Gastrocnemius medialis (tissue), 4 donors: ENCODE data around the gene HNRNPUL1. TPM values are rescaled to one million over a fixed set of nuclear protein-coding genes. Genes with fewer than 3 reads are reported as not detected.

ENCODE experiments used
- ATAC-seq, 2 donors: fragments of 150-250 bp; one replicate each; pipeline ENCODE4 v1.9.1; 2016
- DNase-seq, 2 donors: peaks; one replicate each; pipeline ENCODE4 v3.0.0-alpha.2; 2019
- H3K27ac ChIP-seq, 4 donors: fragments of 200-600 bp; sonication (generic); 1 replicate in 1 of 4; 2 replicates in 3 of 4; pipeline ENCODE4 v1.5.1; 2016 to 2018; ENCODE audit warnings: mild to moderate bottlenecking in 2 of 4, moderate library complexity in 1 of 4
- H3K27me3 ChIP-seq, 3 donors: fragments of 200-600 bp; sonication (generic) in 2 of 3; 1 replicate in 1 of 3; 2 replicates in 2 of 3; pipeline versions ENCODE4 v1.5.1 to v1.6.0; 2016 to 2019; ENCODE audit warnings: mild to moderate bottlenecking in 1 of 3, moderate library complexity in 1 of 3
- H3K36me3 ChIP-seq, 2 donors: fragments of 200-600 bp; sonication (generic) in 1 of 2; one replicate each; pipeline ENCODE4 v1.5.1; 2017 to 2018
- H3K4me1 ChIP-seq, 2 donors: fragments of 200-600 bp; sonication (generic) in 1 of 2; one replicate each; pipeline ENCODE4 v1.5.1; 2016 to 2017; ENCODE audit warnings: mild to moderate bottlenecking in 2 of 2
- H3K4me3 ChIP-seq, 4 donors: fragments of 200-600 bp; sonication (generic) in 3 of 4; 1 replicate in 1 of 4; 2 replicates in 3 of 4; pipeline ENCODE4 v1.5.1; 2016 to 2019; ENCODE audit warnings: mild to moderate bottlenecking in 2 of 4
- H3K9me3 ChIP-seq, 3 donors: fragments of 200-600 bp; sonication (generic) in 2 of 3; 1 replicate in 1 of 3; 2 replicates in 2 of 3; pipeline ENCODE4 v1.5.1; 2016 to 2019
- POLR2A ChIP-seq, 2 donors: fragments of 450-650 bp; IDR thresholded peaks; one replicate each; pipeline ENCODE4 v1.6.1; 2017; ENCODE audit warnings: antibody characterized with exemption in 2 of 2, mild to moderate bottlenecking in 2 of 2, moderate library complexity in 2 of 2
- in situ Hi-C, 4 donors: fragments of 200-750 bp; cut with MboI; loops; one replicate each; pipeline versions ENCODE4 v1.15.0 to v1.8.0; 2017; ENCODE audit warnings: low sequenced_read_pairs in 4 of 4
- intact Hi-C: fragments of 100-400 bp; cut with DNase I; formaldehyde crosslinking; loops from one replicate; pipeline ENCODE4 v1.15.1; 2023; ENCODE audit warnings: low total_unique reads
- total RNA-seq, 4 donors: library from RNA; depleted of rRNA; stranded (reverse); fragments of >200 nt; gene quantifications; one replicate each; pipeline versions ENCODE4 v1.1.0 to v1.2.3, GENCODE V29; 2016
- TF ChIP-seq, protein P1 (sequence below), 5 experiments: fragments of 450-650 bp in 3 of 5; fragments of 200-600 bp in 2 of 5; sonication (generic) in 2 of 5; IDR thresholded peaks in 4 of 5; conservative IDR thresholded peaks in 1 of 5; 1 replicate in 4 of 5; 2 replicates in 1 of 5; pipeline ENCODE4 v1.5.1; 2016 to 2019; ENCODE audit warnings: antibody characterized with exemption in 5 of 5, mild to moderate bottlenecking in 3 of 5, moderate library complexity in 3 of 5

The HNRNPUL1 gene
- total RNA-seq, 4 donors from 2014 or later = 49.5 to 101 (median 92.4) TPM

DNA sequence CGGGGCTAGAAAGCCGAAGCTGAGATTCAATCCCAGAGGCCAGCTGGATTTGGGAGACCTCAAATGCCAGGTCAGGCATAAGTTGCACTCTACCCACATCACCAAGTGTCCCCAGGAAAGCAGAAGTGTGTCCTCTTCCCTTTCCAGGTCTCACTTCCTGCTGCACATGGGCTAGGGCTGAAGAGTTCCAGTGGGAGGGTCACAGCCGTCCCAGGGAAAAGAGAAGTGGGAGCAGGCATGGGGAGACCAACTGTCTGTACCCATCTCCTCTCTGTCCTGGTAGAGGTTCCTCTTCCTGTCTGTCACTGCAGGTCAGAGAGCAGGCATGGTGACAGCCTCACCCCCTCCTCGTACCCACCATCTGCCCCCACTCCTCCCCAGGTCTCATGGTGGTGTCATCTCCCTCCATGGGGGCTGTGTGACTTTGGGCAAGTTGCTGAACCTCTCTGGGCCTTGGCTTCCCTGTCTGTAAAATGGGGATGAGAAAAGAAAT lies 30.4 kb upstream of the HNRNPUL1 start:
- in situ Hi-C loops = no loop called here
- Histone ChIP-seq H3K27me3 (peaks cover 0 to 5% (median 0%) of the 10 kb centered on the region in 3 donors), H3K4me1 (no peaks in the 10 kb centered on the region), H3K27ac (no peak overlapping the region), H3K9me3 (no peaks in the 10 kb centered on the region), H3K4me3 (no peak overlapping the region), H3K36me3 (no peaks in the 10 kb centered on the region)
- TF ChIP-seq, protein P1, sequence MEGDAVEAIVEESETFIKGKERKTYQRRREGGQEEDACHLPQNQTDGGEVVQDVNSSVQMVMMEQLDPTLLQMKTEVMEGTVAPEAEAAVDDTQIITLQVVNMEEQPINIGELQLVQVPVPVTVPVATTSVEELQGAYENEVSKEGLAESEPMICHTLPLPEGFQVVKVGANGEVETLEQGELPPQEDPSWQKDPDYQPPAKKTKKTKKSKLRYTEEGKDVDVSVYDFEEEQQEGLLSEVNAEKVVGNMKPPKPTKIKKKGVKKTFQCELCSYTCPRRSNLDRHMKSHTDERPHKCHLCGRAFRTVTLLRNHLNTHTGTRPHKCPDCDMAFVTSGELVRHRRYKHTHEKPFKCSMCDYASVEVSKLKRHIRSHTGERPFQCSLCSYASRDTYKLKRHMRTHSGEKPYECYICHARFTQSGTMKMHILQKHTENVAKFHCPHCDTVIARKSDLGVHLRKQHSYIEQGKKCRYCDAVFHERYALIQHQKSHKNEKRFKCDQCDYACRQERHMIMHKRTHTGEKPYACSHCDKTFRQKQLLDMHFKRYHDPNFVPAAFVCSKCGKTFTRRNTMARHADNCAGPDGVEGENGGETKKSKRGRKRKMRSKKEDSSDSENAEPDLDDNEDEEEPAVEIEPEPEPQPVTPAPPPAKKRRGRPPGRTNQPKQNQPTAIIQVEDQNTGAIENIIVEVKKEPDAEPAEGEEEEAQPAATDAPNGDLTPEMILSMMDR (IDR thresholded peaks at IDR 0.05 in 4 of 5, conservative IDR thresholded peaks at IDR 0.05 in 1 of 5) = no peak
- TF ChIP-seq POLR2A (IDR thresholded peaks at IDR 0.05) = no peak
- intact Hi-C loops = no loop called here
- peak in 1 of 2 donors; percentile 37 for DNase-seq
- peak in 1 of 2 donors; percentile 41 for ATAC-seq

DNA sequence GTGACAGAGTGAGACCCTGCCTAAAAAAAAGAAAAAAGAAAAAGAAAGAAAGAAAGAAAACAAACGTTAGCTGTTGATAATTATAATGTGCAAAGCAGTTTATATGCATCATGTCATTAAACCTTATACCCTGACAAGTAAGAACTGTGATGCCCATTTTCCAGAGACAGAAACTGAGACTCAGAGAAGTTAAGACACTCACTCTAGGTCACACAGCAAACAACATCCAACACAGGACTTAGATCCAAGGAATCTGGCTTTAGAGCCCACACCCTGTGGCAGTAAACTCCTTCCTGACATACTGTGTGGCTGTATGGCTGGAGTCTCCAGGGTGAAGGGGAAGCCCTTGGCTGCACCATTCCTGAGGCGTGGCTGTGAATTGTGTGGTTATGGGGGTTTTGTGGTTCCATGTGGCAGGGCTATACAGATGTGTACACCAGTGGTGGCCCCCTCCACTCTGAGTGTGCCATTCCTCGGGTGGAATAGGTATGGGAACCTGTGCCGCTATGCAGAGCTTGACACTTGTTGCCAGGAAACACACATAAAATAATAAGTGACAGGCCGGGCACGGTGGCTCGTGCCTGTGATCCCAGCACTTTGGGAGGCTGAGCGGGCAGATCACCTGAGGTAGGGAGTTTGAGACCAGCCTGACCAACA lies 29.5 kb upstream of the HNRNPUL1 start:
- no peaks in the 10 kb centered on the region for H3K36me3 ChIP-seq
- no peak for ATAC-seq
- no peaks in the 10 kb centered on the region for H3K4me1 ChIP-seq
- in situ Hi-C loops (no loop called here), intact Hi-C loops (no loop called here)
- peaks cover 0 to 5% (median 0%) of the 10 kb centered on the region in 3 donors for H3K27me3 ChIP-seq
- H3K4me3 ChIP-seq = no peak overlapping the region
- no peak for DNase-seq
- TF ChIP-seq POLR2A (IDR thresholded peaks at IDR 0.05) = no peak
- TF ChIP-seq, protein P1 (IDR thresholded peaks at IDR 0.05 in 4 of 5, conservative IDR thresholded peaks at IDR 0.05 in 1 of 5) = no peak
- H3K9me3 ChIP-seq = no peaks in the 10 kb centered on the region
- no peak overlapping the region for H3K27ac ChIP-seq

DNA sequence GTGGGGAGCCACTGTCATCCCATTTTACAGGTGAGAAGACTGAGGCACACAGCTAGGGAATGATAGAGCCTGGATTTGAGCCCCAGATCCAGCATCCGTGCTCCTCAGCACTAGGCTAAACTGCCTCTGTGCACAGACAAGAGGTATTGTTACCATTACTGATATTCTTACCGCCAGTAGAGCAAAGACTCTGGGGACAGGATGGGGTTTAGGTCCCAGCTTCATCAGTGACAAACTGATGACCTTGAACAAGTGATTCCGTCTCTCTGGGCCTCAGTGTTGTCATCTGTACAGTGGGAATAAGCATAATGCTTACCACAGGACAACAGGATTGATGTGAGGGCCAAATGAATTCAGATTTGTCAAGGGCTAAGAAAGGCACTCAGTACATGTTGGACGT lies 28.7 kb upstream of the HNRNPUL1 start:
- no peak for ATAC-seq

DNA sequence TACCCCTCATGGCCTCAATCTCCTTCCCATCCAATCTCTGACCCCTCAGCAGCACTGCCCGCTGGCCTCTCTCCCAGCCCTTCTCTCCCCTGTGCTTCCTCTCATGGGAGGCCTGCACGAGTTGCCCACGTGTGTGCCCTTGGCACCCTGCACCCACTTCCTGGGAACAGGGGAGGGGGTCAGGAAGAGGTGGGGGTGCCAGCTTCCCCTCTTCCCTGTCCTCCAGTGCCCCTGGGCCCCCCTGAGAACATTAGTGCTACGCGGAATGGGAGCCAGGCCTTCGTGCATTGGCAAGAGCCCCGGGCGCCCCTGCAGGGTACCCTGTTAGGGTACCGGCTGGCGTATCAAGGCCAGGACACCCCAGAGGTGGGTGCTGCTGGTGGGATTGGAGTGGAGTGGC lies 25.9 kb upstream of the HNRNPUL1 start:
- no peaks in the 10 kb centered on the region for H3K4me1 ChIP-seq
- no peak for DNase-seq
- no peak overlapping the region for H3K27ac ChIP-seq
- H3K4me3 ChIP-seq = no peak overlapping the region
- ATAC-seq = no peak
- no peaks in the 10 kb centered on the region for H3K9me3 ChIP-seq
- no peaks in the 10 kb centered on the region for H3K27me3 ChIP-seq
- intact Hi-C loops (no loop called here), in situ Hi-C loops (no loop called here)
- no peak for TF ChIP-seq POLR2A (IDR thresholded peaks at IDR 0.05)
- TF ChIP-seq, protein P1 (IDR thresholded peaks at IDR 0.05 in 4 of 5, conservative IDR thresholded peaks at IDR 0.05 in 1 of 5) = no peak
- H3K36me3 ChIP-seq = no peaks in the 10 kb centered on the region

More for the DNA sequence above, 28.7 kb upstream of the HNRNPUL1 start:
- in situ Hi-C loops = no loop called here
- Histone ChIP-seq H3K4me1 (no peaks in the 10 kb centered on the region), H3K27ac (no peak overlapping the region), H3K9me3 (no peaks in the 10 kb centered on the region), H3K27me3 (peaks cover 0 to 5% (median 0%) of the 10 kb centered on the region in 3 donors), H3K4me3 (no peak overlapping the region), H3K36me3 (no peaks in the 10 kb centered on the region)
- intact Hi-C loops = no loop called here
- DNase-seq = no peak
- TF ChIP-seq, protein P1 (IDR thresholded peaks at IDR 0.05 in 4 of 5, conservative IDR thresholded peaks at IDR 0.05 in 1 of 5) = no peak
- TF ChIP-seq POLR2A (IDR thresholded peaks at IDR 0.05) = no peak
